VCaP (cell line): ENCODE results near the gene POPDC3.

Source experiments
- H3K27ac ChIP-seq: fragments of 450-650 bp; 2 replicates; pipeline ENCODE4 v1.5.1; 2017
- CTCF ChIP-seq: fragments of 450-650 bp; conservative IDR thresholded peaks from 2 replicates; pipeline ENCODE4 v1.5.1; 2017; ENCODE audit warnings: mild to moderate bottlenecking, moderate library complexity

POPDC3 gene

DNA sequence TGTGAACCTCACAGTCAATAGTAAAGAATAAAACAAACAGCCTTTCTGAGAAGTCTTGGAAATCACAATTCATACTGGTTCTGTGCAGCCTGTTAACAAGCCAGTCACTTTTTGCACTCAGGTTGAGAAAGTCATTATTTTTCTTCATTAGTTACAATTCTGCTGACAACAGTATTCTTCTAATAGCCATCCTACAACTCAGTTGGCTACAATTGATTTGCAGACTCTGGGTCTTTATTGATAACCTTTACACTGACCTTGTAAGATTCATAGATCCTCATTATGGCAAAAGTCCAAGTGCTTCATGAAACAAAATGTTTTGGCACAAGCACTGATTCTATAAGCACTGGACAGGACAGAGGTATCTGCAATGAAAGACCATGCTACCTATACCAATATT is 34.9 kb upstream of the POPDC3 start:
- no peak overlapping the region for H3K27ac ChIP-seq
- no peak for TF ChIP-seq CTCF

- H3K27ac ChIP-seq: no peak overlapping the region
- TF ChIP-seq CTCF: no peak
Measured at GRCh38 chr6:105213272-105213671, 33.5 kb upstream of the POPDC3 start.

DNA sequence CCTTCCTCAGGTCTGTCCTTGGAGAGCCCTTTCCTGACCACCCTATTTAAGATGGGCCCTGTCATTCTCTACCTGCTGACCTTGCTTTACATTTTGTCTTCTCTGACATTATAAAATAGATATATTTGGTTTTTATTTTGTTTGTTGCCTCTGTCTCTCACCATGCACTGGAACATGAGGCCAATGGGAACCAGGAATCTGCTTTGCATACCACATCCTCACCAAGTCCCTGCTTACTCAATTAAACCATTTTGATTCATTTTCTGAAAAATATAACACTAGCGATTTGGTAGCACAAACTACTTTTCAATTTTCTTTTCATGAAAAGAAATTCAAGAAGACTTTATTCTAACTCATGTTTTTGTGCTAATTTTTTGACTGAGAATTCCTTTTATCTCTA is 32.8 kb upstream of the POPDC3 start:
- H3K27ac ChIP-seq: no peak overlapping the region
- TF ChIP-seq CTCF: no peak

GRCh38 chr6:105211831-105212230 is 32.0 kb upstream of the POPDC3 start:
- TF ChIP-seq CTCF: no peak
- H3K27ac ChIP-seq: no peak overlapping the region

DNA sequence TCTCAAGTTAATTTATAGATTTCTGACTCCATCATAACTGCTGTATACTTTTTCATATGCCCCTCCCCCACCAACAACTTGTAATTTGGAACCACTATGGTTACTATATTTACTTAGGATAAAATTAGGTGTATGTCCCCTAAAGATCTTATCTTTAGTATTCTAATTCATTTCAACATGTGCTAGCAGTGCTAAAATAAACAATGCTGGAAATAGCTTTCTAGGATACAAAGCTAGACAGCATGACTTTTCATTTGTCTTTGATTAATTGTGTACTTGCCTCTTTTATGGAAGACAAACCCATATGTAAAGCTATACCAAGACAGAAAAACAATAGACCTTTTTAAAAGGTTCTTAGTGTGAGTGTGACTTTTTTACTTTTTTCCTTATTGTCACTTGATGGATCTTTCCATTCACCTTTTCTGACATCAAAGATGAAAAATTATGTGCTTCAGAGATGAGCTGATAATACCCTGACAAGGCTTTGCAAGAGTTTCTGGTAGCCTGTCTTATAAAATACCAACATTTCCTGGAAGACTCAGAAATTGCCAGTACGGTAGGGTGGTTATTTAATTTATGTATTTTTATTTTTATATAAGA is 31.2 kb upstream of the POPDC3 start:
- no peak overlapping the region for H3K27ac ChIP-seq
- TF ChIP-seq CTCF: no peak

GRCh38 chr6:105209950-105210706 is 30.3 kb upstream of the POPDC3 start:
- H3K27ac ChIP-seq: no peak overlapping the region

More at GRCh38 chr6:105209950-105210706, 30.3 kb upstream of the POPDC3 start:
- TF ChIP-seq CTCF: no peak
